ENCODE results near the gene EPHB1.

DNA sequence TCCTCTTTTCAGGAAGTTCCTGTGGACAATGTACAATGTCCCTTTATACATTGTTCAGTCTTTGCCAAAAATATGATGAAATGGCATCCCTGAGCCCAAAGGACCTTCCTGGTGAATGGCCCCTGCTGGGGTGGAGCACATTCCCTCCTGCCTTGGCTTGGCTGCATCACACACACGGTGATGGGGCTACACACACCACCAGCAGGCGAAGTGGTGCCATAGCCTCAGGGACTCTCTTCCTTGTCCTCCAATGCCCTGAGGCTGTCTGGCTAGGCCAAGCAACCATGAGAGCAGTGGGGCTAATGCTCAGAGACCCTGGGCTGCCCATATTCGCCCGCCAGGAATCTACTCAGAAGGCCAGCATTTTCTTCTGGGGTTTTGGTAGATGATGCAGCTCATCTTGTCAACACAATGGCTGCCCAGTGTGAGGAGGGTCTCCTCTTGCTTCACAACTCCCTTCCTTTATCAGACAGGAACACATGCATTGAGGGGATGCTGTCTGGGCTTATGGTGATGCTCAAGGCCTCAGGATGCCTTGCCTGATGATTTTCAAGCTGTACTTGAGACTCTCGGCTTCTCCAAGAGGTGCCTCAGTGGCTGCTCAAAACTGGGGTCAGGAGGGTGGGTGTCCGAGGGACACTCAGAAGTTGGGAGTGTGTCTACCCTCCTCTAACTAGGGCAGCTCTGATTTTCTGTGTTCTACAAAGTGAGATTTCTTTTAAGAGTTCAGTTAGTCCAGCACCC, 40.9 kb upstream of the EPHB1 start:
- TF ChIP-seq TCF7 (CRISPR knock-in tag; IDR thresholded peaks at IDR 0.05; ENCODE audit: low read depth) (no peak), ELF4 (CRISPR knock-in tag; IDR thresholded peaks at IDR 0.05; ENCODE audit: low read depth) (no peak)
- TF ChIP-seq, protein P1, sequence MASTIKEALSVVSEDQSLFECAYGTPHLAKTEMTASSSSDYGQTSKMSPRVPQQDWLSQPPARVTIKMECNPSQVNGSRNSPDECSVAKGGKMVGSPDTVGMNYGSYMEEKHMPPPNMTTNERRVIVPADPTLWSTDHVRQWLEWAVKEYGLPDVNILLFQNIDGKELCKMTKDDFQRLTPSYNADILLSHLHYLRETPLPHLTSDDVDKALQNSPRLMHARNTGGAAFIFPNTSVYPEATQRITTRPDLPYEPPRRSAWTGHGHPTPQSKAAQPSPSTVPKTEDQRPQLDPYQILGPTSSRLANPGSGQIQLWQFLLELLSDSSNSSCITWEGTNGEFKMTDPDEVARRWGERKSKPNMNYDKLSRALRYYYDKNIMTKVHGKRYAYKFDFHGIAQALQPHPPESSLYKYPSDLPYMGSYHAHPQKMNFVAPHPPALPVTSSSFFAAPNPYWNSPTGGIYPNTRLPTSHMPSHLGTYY (CRISPR knock-in tag; IDR thresholded peaks at IDR 0.05): no peak
